Spleen (tissue), 7 donors: Measurements from ENCODE around the gene PPM1E.

Source experiments
- POLR2A ChIP-seq, 3 donors: fragments of 450-650 bp; IDR thresholded peaks; one replicate each; pipeline ENCODE4 v1.5.1; 2017; ENCODE audit warnings: antibody characterized with exemption in 3 of 3, mild to moderate bottlenecking in 1 of 3
- POLR2AphosphoS5 ChIP-seq, 3 donors: sonication (generic); formaldehyde crosslinking; IDR thresholded peaks; one replicate each; pipeline ENCODE4 v1.5.1; 2017; ENCODE audit warnings: antibody characterized with exemption in 3 of 3
- TF ChIP-seq, protein P1 (sequence below), 11 experiments: fragments of 200-600 bp in 7 of 11; fragments of 450-650 bp in 4 of 11; sonication (generic) in 4 of 11; IDR thresholded peaks in 8 of 11; conservative IDR thresholded peaks in 3 of 11; 1 replicate in 7 of 11; 2 replicates in 4 of 11; pipeline versions ENCODE4 v1.4.0 to v1.8.0; 2016 to 2021; ENCODE audit warnings: antibody characterized with exemption in 11 of 11, inconsistent platforms in 4 of 11, mild to moderate bottlenecking in 1 of 11
- donor health status: DM: no; HTN: no; CAD: no; lungs with moderate emphysema.
- donor health status: DM: no; HTN: no; CAD: no.
- donor health status: DM: no; HTN: no; CAD: no.

DNA sequence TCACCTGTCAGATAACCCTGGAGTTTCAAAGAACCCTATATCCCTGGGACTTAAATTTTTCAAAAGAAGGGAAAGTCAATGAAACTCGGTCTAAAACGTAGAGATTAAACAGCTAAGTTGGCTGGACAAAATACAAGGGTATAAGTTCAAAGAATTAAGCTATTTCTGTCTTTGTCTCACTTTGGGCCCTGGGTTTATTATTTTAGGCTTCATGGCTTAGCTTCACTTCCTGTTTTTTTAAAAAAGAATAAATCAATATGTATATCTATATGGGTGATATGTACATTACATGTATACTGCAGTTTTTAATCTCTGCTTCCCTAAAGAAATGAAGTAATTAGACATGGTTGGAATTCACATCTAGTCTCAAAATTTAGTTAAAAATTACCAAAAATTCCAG lies 218.7 kb downstream of the PPM1E start:
- TF ChIP-seq, protein P1, sequence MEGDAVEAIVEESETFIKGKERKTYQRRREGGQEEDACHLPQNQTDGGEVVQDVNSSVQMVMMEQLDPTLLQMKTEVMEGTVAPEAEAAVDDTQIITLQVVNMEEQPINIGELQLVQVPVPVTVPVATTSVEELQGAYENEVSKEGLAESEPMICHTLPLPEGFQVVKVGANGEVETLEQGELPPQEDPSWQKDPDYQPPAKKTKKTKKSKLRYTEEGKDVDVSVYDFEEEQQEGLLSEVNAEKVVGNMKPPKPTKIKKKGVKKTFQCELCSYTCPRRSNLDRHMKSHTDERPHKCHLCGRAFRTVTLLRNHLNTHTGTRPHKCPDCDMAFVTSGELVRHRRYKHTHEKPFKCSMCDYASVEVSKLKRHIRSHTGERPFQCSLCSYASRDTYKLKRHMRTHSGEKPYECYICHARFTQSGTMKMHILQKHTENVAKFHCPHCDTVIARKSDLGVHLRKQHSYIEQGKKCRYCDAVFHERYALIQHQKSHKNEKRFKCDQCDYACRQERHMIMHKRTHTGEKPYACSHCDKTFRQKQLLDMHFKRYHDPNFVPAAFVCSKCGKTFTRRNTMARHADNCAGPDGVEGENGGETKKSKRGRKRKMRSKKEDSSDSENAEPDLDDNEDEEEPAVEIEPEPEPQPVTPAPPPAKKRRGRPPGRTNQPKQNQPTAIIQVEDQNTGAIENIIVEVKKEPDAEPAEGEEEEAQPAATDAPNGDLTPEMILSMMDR (IDR thresholded peaks at IDR 0.05 in 8 of 11, conservative IDR thresholded peaks at IDR 0.05 in 3 of 11) = no peak
- no peak for TF ChIP-seq POLR2AphosphoS5 (IDR thresholded peaks at IDR 0.05)
- no peak for TF ChIP-seq POLR2A (IDR thresholded peaks at IDR 0.05)
